HG03097 (cell line): ENCODE data around the gene TDRD10.
"Not testable (repeated sequence)": the region's sequence is repeated elsewhere in the genome, so short reads cannot be mapped to it uniquely, and the experiment has no call there.

ENCODE experiments used
- ATAC-seq: cut with Tn5 transposase; IDR thresholded peaks from one replicate; pipeline ENCODE4 v1.9.1; 2021; ENCODE audit not compliant: unreplicated experiment, low FRiP score

Gene TDRD10

GRCh38 chr1:154514066-154514553 is 12.1 kb downstream of the TDRD10 start:
- ATAC-seq = no peak

- ATAC-seq = no peak
These were observed 15.6 kb downstream of the TDRD10 start for GRCh38 chr1:154517661-154518060.

GRCh38 chr1:154519591-154519991 is 17.6 kb downstream of the TDRD10 start:
- ATAC-seq = no peak

GRCh38 chr1:154520333-154520732 is 18.3 kb downstream of the TDRD10 start:
- ATAC-seq = no peak

- ATAC-seq = no peak
These were observed 19.7 kb downstream of the TDRD10 start for GRCh38 chr1:154521695-154522094.

GRCh38 chr1:154524881-154525280 is 22.9 kb downstream of the TDRD10 start:
- no peak for ATAC-seq

GRCh38 chr1:154527192-154527591 is 25.2 kb downstream of the TDRD10 start:
- no peak for ATAC-seq

GRCh38 chr1:154529308-154529707 is 27.3 kb downstream of the TDRD10 start:
- ATAC-seq = no peak

GRCh38 chr1:154531950-154532349 is 29.9 kb downstream of the TDRD10 start:
- not testable (repeated sequence) for ATAC-seq

GRCh38 chr1:154533952-154534844 is 32.2 kb downstream of the TDRD10 start:
- no peak for ATAC-seq

GRCh38 chr1:154536570-154536969 is 34.6 kb downstream of the TDRD10 start:
- no peak for ATAC-seq

GRCh38 chr1:154539486-154540483 is 37.8 kb downstream of the TDRD10 start:
- ATAC-seq = no peak

GRCh38 chr1:154541231-154541630 is 39.2 kb downstream of the TDRD10 start:
- ATAC-seq = no peak

- ATAC-seq = no peak
These were observed 44.4 kb downstream of the TDRD10 start for GRCh38 chr1:154546264-154547063.

- ATAC-seq = no peak
These were observed 45.2 kb downstream of the TDRD10 start for GRCh38 chr1:154547105-154547732.

GRCh38 chr1:154548028-154548427 is 46.0 kb downstream of the TDRD10 start:
- no peak for ATAC-seq

- ATAC-seq = no peak
These were observed 47.3 kb downstream of the TDRD10 start for GRCh38 chr1:154549202-154549770.

- no peak for ATAC-seq
These were observed 48.1 kb downstream of the TDRD10 start for GRCh38 chr1:154550070-154550469.

- no peak for ATAC-seq
These were observed 48.6 kb downstream of the TDRD10 start for GRCh38 chr1:154550657-154551056.
